ENCODE results near the gene GRIA4.

Gene GRIA4

DNA sequence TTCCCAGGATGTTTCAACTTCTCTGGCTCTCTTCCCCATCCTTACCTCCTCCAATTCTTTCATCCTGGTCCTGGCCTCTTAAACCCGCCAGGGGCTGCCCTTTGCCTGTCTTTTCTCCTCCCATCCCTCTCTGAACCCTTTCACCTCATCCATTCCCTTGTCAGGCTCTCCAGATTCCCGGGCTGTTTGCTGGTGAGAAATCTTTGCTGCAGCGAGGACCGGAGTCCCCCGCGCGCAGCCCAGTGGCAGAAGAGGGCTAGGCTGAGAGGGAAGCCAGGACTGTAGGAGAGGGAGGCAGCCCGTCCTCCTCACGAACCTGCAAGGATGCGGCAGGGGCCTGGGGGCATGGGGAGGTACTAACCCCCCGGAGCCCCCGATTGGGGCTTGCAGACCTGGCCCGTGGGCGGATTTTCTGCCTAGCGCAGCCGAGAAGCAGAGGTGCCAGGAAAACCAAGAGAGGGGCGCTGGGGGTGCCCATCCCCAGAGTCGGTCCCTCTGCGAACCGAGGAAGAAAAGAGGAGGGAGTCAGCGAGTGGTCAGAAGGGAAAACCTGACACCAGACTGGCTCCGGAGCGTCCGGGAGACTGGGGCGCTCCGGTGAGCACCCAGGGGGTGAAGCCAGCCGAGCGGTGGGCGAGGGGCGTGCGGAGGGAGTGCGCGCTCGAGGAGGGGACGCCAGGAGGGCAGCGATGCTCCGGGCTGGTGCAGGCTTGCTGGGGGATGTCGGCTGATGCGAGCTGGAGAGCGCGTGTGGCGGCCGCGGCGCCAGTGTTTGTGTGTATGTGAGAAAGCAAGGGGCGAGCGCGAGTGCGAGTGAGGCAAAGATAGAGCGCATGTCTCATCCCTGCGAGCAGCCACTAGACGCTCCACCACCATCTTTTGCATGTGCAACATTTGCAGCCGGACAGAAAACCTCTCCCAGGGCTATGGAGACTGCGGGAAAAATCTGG lies at the start of gene GRIA4:
Gene GRIA4 (plus strand): TSS at position 242 of the 950 bp plus-strand sequence. CDS start 925 bp downstream, outside the sequence.
- DNase-seq: no peak

DNA sequence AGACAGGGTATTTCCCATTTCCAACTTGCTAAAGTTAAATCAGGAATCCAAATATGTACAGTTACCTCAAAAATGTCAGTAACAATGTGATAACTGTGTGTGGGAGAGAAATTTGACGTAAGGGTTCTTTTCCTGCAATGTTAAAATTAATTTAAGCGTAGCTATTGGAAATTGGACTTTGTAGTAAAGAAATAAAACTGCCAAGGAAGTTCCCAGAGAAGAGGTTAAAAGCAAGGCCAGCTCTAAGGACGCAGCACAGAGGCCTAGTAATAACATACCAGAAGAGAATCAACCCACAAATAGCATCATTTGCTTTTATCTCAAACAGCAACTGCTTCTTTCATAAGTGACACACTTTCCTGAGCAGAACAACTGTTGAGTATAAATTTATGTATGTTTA lies 36.8 kb upstream of the GRIA4 start:
- no peak for DNase-seq

DNA sequence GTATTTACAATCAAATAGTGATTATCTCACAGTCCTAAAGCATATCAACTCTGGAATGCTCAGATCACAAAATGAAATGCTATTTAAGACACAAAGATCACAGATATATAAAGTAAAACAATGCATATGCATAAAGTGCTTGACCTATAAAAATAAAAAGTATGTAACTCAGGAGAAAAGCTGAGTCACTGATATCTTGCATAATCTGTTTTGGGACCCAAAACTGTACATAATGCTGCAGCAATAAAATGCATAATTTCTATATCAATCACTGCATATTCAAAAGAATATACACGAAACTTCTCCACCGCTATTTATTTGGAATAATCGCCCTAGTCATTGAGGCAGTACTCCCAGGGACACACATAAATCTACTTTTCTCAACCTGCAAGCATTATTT lies 34.9 kb upstream of the GRIA4 start:
- no peak for DNase-seq

DNA sequence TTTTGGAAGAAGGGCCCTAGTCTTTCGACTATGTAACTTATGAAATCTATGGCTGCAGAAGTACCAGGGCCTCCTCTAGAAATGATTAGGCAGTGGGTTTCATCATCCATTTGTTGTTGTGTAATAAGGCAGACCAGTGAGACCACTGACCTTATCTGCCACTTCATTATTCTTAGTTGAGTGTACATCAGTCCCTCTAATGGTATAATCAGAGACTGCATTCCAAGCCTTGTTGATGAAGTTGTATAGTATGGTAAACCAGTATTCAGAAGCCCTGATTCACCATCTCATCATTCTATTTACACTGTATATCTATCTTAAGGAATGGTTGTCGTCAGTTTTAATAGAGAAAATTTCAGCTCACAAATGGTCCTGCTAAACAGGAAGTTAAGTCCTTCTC lies 32.2 kb upstream of the GRIA4 start:
- DNase-seq: no peak

DNA sequence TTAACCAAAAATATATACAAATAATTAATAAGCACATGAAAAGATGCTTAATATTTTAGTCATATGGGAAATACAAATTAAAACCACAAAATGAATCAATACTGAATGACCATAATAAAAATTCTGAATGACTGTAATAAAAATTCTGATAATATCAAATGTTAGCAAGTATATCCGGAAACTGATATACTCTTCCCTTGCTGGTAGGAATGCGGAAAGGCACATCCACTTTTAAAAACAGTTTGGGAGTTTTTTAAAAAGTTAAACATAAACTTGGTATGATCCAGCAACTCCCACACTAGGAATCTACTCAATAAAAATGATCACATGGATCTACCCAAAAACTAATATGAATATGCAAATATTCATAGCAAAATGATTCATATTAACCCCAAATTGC lies 30.8 kb upstream of the GRIA4 start:
- no peak for DNase-seq

DNA sequence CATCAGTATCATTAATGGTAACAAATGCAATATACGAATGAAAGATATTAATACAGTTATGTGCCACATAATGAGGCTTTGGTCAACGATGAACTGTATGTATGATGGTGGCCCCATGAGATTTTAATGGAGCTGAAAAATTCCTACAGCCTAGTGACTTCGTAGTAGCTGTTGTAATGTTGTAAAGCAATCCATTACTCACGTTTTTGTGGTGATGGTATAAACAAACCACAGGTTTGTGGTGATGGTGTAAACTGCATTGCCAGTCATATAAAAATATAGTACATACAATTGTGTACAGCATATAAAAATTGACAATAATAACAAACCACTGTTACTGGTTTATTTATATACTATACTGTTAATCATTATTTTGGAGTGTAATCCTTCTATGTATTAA lies 27.4 kb upstream of the GRIA4 start:
- no peak for DNase-seq

DNA sequence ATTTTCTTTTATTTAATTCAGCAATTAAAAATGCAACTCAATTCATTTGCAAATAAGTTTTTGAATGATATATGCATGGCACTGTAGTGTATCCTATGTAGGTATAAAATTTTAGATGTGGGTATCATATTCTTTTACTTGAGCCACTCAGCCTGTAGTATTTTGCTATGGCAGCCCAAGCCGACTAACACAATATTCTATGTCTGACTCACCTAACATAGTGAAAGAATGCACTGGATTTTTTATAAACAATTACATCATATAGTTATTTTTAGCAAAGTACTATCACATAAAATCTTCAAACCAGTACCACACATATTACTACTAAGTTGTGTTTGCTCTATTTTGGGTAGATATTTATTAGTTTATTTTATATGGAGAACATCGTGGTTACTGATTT lies 21.9 kb upstream of the GRIA4 start:
- no peak for DNase-seq

DNA sequence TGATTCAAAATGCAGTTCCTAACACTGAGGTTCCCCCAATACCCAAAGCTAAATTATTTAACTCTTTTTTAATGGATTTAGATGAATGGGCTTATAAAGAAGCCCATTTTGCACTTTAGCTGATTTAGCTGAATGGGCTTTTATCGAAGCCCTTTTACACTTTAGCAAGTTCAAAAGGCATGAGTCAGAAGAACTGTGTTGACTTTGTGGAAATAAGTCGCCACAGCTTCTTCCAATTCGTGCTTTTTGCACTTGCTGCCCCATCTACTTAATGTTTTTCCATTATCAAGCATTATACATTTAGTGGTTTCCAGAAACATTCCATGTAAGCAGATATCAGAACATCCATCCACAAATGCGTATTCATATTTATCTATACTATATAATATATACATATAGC lies 20.5 kb upstream of the GRIA4 start:
- no peak for DNase-seq

DNA sequence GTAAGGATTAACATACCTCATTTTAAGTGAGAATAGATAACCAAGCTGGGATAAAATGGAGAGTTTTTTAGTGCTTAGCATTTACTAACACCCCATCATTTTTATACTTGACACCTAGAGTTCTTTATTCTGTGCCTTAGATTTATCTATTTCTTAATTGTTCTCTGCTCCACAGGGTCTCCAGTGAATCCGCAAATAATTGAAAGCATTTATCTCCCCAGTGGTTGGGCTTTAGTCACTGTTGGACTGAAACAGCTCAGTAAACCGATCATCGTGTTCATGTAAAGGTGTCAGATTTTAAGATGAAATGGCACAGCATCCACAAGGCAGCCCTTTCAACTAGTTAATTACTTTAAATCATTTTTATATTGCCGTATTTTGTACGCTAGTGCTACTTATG lies 17.8 kb upstream of the GRIA4 start:
- no peak for DNase-seq

DNA sequence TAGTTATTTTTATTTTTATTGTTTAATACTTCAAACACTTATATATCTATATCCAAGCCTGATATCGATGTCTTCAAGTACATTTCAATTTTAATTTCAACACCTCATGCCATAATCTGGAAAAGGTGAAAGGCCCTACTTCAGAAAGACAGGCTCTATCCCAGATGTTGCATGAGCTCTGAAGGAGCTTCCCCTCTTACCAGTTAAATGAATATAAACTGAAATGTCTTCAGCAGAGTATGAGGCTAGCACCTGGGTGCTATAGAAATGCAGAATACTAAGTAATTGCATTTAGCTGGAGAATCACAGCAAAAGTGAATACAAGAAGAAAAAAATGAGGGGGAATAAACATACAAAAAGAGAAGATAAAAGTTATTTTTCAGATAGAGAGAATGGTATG lies 11.5 kb upstream of the GRIA4 start:
- no peak for DNase-seq

DNA sequence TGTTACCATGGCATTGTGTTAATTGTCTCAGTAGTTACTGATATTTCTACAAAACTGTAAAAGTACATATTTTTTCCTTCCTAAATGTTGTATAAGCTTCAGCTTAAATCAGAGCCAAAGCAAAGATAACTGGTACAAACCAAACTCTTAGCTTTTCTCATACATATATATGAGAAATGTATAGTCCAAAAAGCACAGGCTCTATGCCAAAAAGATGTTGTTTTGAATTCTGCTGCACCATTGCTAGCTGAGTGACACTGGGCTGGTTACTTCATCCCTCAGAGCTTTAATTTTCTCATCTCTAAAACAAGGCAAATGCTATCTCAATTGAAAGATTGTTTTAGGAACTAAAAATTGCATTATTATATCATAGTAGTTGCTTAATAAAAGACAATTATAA lies 6.7 kb upstream of the GRIA4 start:
- no peak for DNase-seq

DNA sequence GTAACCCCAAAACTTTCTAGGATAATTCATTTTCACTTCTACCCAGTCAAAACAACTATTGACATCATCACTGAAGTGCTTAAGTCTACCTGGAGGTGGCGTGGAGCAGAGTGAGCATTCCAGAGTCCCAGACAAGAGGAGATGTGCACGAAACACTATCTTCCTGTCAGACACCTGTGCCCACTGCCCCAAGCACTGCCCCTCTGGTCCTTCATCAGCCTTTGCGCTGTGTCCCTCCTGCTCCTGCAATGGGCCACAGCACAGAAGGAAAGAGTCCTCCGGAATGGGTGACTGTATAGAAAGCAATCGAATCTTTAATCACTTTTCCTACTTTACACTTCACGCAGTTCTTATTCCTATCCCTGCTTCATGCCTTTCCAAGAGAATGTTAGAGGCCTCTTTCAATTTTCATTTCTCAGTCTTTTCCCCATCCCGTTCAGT lies 512 bp upstream of the GRIA4 start:
- peak in 1 of 2 donors; percentile 2 for DNase-seq

DNA sequence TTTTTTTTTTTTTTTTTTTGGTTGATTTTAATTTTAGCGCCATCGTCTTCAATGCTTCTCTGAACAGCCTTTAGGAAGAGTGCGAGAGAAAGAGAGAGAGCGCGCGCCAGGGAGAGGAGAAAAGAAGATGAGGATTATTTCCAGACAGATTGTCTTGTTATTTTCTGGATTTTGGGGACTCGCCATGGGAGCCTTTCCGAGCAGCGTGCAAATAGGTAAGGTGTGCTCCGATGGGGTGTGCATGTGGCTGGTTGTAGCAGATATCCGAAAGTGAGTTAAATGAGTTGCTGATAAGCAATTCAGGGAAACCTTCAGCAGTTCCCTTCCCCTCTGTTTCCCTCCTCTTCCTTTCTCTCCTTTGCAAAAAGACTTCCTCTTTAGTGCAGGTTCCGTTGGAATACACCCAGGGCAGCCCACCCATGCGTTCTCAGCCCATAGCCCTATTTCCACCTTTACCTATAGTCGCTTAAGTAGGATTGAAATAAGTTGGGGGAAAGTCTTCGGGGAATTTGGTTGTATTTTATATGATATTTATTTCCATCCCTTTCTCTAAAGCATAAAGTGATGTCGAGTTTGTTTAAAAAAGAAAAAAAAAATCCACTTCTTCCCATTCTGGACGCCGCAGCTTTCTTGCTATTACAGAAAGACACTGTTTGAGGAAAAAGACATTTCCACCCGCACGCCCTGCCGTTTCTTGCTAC lies 1.1 kb downstream of the GRIA4 start:
- no peak for DNase-seq

DNA sequence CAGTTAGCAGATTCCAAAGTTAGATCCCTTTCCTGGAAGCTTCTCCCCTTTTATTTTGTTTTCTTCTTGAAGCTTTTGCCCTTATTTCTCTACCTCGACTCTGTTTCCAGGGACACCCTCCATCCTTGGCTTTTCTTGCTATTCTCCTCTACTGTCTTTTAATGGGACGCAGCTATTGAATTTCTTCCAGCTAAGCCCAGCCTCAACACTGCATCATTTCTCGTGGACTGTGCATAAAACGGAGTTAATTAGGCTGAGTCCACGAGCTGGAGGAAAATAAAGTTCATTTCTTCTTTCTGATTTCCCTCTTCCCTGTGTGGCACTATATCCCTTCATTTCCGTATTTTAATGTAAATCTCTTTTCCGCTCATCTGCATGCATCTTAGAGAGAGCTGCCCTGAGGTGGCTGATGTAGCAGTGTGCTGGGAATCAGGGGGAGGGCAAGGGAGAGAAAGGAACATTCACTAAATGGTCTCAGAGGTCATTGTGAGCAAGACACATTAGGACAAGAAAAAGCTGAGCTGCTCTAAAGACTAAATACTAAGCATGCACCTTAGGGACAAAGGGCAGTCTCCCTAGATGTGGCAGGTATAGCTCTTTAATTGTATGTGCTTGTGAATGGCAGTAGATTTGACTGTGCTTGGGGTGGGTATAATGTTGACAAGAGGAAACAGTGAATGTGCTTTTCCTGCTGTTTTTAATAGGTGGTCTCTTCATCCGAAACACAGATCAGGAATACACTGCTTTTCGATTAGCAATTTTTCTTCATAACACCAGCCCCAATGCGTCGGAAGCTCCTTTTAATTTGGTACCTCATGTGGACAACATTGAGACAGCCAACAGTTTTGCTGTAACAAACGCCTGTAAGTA lies 1.9 kb downstream of the GRIA4 start:
- no peak for DNase-seq

DNA sequence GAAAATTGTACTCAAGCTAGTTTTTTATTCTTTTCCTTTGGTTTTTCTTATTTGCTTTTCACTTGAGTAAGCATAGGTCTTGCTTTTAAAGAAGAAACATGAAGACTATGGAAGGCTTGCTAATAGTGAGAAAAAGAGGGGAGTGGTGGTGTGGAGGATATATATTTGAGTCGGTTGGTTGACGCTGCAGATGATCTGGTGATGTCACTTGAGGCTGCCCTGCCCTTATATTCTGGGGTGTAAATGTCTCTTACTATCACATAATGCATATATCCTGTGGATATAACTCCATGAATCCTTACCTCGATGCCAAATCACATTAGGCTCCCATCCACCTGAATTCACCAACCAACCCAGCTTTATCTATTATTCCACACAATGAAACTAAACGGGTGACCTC lies 2.9 kb downstream of the GRIA4 start:
- no peak for DNase-seq

DNA sequence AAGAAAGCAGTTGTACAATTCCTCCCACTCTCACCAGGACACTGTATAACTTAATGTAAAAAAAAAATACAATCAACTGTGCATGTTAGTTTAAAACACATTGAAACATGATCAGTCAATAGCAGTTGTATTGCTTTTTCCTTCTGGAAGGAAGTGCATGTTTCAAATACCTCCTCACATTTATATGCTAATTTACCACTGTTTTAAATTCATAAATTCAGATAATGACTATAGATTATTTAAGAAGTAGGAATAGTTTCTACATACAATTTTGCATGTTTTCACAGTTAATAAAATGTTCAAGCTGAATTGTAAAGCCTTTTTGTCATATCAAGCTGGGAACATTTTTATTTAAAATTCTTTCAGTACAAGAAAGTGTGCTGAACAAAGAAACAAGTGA lies 3.3 kb downstream of the GRIA4 start:
- no peak for DNase-seq

DNA sequence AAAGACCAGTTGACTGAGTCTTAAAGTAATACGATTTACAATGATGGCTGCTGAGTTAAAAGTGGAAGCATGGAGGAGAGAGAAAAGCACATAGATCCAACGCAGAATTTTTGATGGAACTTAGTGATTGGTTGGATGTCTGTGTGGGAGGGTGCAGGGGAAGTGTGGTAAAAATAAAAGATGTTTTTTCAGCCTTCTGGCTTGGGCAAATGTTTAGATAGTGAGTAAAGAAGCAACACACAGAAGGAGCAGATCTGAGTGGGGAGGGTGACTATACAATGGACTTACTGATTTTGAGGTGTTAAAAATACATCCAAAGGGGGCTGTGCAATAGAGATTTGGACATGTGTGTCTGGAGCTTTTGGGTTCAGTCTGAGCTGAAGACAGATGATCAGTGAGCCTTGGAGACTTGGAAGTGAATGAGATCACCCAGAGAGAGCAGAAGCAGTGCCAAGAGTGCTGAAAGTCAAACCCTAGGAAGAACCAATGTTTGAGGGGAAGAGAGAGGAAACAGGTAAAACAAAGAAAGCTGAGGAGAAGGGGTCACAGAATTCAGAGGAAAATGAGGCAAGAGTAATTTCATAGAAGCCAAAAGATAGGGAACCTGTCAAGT lies 8.6 kb downstream of the GRIA4 start:
- no peak for DNase-seq

DNA sequence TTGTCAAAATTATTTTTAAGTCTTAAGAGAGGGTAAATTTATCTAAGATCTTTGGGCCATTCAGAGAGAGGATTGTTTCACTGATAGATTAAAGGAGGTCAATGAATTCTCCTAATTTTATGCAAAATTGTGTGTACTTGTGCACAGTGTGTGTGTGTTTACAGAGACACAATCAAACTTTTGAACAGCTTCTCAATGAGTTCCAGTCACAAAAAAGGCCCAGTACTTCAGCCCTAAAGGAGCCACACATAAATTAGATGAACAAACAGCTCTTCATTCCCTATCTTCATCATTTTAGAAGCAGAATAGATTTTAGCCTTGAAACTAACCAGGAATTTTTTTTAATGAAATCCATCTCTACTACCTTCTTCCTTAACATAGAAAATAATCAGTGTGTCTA lies 9.7 kb downstream of the GRIA4 start:
- no peak for DNase-seq

DNA sequence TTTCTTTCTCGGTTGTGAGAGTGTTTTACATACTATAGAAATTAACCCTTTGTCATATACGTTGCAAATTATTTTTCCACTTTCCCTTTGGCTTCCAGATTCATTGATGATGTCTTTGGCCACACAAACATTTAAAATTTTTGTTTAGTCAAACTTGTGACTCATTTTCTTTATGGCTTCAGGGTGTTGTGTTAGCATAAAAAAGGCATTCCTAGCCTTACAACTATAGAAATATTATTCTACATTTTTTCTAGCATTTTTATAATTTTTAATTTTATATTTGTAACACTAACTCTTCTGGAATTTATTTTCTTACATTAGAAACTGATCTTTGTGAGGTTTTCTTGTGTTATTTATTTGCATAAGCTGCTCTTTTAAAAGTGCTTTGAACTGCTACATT lies 12.1 kb downstream of the GRIA4 start:
- no peak for DNase-seq

DNA sequence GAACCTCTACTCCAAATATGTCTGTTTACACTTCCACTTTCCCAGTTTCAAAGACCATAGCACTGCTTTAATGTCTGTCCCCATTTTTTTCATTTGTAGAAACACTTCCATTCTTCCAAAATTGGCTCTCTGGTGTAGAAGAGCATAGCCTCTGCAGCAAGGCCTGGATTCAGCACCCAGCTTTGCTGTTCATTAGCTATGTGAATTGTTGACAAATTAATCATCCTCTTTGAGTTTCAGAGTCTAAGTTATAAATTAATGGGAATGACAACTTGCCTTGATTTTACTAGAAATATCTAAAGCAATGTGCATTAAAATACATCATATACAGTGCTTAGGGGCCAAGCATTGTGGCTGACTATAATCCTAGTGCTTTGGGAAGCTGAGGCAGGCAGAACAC lies 22.4 kb downstream of the GRIA4 start:
- DNase-seq: no peak

DNA sequence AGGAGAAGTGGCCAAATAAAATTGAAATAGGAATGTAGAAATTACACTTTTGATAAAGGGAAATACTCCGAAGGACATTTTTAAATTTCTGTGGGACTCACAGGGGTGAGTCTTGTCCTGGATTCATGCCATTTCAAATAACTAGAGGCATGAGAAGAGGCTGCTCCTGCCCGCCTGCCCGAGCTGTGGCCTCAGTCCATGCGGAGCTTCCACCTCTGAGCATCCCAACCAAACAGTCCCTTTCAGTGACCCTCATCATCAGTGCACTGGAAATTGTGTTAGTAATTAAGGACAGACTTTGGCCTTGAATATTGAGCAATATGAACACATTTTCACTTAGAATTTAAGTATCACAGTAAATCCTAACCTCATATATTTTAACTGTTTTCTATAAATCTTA lies 25.6 kb downstream of the GRIA4 start:
- no peak for DNase-seq

DNA sequence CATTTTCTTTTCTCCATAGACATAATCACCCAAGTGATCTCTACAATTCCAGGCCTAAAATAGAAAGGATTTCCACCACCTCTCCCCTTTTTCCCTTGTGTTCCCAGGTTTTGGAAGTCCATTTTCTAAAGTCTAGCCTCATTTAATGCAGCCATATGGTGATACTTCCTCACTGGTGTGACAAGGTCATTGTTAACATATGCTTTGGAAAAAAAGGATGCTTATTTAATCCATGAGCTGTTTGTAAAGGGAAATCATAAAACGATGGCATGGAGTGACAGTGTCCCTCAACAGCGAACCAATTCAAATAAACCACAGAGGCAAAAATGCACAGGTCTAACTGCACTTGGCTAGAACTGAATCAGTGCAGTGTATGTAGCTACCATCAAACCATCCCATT lies 26.6 kb downstream of the GRIA4 start:
- no peak for DNase-seq

DNA sequence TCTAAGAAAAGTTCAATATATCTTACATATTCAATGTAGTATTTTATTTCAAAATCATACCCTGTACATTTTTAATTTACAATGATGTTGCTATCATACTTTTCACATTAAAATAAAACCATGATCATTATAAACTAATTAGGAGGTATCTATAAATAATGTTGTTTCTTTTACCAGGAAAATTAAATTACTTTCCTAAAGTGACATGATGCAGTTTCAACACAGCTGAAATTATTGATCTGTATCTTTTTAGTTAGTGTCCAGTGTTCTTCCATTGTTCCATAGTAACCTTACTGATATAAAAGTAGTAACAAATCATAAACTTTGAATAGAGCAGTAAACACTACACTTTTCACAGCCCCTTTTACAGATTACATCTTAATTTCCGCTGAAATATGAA lies 29.7 kb downstream of the GRIA4 start:
- no peak for DNase-seq

Data from CD4-positive, alpha-beta T cell treated with Interleukin-4 for 1 hour (primary cell).